Measurements from ENCODE around the gene PRKCB.
"Not testable (repeated sequence)": the region's sequence is repeated elsewhere in the genome, so short reads cannot be mapped to it uniquely, and the experiment has no call there.

PRKCB gene

DNA sequence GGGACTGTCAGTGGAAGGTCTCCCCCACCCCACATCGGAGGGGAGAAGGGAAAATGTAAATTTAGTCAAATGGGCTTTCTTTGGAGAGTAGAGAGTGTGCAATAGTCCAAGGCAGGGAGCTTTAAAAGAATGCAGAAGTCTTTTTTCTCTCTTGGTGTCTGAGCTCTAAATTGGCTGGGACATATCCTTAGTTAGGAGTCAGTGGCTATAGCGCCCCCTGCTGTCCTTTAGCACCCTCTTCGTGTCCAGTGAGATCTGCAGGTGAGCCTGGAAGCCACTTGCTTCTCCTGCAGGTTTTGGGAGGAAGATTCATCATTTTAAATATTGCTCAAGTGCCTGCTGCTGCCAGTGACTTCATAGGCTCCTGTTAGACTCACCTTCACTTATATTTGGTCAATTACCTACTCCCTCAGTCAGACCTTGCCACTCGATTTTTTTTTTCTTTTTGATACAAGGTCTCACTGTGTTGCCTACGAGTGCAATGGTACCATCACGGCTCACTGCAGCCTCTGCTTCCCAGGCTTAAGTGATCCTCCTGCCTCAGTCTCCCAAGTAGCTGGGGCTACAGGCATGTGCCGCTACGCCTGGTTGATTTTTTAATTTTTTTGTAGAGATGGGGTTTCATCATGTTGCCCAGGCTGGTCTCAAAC, 174.8 kb downstream of the PRKCB start:
- peak; percentile 82 for DNase-seq

DNA sequence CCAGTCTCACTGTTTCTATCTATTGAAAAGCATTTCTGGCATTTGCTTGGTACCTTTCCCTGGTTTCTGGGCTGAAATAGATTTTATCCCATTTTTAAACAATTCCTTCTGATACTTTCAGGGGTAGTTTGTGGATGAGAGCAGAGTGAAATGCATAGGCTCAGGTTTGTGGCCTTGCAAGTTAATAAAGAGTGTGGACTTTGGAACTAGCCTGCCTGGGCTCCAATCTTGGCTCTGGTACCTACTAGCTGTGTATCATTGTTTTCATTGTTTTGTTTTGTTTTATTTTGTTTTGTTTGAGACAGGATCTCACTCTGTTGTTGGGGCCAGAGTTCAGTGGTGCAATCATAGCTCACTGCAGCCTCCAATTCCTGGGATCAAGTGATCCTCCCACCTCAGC, 175.5 kb downstream of the PRKCB start:
- DNase-seq: no peak

DNA sequence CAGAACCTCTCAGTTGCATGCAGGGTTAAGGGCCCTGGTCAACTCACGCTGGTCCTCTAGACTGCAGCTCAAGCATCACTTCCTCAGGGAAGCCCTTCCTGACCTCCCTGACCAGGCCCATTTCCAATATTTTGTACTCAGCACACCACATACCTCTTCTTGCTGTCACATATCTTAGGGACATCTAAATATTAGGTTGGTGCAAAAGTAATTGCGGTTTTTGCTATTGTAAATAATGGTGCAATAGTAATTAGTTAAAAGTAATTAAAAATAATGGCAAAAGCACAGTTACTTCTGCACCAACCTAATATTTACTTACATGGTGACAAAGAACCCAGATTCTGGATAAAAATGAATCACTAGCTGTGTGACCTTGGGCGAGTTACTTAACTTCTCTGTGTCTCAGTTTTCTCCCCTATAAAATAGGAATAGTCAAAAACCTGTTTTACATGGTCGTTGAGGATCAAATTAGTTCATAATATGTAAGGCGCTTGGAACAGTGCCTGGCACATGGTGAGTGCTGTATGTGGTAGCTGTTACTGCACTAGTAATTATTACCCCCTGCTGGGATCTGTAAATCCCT, 177.4 kb downstream of the PRKCB start:
- DNase-seq: no peak

DNA sequence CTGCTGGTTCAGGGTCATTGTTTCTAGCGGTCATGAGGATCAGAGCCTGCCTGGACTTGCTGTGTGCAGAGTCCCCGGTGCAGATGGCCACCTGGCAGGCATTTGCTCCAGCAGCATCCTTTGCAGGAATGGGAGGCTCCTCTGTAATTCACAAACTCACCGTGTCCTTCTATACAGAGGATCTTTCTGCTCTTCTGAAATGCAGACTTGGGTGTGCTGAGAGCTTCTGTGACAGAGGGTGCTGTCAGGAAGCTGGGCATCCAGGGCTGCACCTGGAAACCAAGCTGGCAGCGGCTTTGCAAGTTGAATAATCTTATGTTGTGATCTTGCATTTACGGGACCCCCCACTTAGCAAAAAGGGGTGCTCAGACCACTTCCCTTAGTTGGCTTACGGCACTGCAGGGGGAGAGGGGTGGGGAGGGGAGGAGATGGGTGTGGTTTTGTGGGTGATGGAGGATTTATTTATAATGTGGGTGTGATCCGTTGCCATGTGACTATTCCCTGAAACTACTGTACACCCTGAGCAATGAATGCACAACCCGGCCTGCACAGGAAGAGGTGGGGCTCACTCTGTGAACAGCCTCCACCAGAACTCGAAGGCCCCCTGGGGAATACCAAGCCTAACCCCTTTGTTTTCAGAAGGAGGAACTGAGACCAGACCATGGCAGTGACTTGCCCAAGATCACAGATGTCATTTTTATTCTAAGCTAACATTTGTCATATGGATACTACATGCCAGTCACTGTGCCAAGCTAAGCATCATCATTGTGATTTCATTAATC, 178.3 kb downstream of the PRKCB start:
- DNase-seq: peak; percentile 39

DNA sequence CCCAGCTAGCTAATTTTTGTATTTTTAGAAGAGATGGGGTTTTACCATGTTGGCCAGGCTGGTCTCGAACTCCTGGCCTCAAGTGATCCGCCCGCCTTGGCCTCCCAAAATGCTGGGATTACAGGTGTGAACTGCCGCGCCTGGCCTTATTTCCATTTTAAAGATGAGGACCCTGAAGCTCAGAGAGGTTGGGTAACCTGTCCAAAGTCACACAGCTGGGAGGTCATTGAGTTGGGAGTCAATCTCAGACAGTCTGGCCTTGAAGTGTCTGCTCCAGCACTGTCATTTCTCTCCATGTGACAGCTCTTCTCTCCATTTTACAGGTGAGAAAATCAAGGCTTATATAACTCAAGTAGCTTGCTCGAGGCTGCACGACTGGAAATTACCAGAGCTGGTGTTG, 179.2 kb downstream of the PRKCB start:
- DNase-seq: not testable (repeated sequence)

DNA sequence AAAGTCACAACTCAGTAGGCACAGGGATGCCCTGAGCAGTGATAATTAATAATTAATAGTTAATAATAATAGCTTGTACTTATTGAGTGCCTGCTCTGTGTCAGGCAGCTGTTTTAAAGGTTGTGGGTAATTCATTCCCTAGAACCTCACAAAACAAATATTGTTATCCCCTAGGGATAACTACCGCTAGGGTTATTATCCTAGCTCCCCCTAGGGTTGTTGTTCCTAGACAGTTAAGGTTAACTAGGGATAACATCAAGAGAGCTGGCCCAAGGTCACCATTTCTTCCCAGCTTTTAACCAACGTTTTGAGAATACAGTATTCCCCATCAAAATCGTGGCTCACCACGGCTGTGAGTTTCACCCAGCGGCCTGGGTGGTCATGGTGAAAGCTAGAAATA, 180.1 kb downstream of the PRKCB start:
- no peak for DNase-seq

DNA sequence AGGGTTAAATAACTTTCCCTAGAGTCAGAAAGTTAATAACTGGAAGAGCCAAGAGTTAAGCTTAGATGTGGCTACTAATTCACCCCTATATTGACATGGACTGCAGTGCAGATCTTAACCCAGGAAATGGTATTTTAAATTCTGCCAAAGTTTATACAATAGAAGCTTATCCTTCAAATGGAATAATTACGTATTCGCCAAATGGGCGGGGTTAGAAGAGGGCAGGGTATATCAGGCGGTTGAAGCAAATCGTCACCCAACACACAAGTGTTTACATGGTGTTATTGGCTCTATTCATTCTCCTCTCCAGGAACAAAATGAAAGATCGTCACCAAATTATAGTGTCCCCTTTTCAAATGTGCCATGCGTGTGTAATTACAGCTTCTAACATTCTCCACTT, 182.7 kb downstream of the PRKCB start:
- no peak for DNase-seq

DNA sequence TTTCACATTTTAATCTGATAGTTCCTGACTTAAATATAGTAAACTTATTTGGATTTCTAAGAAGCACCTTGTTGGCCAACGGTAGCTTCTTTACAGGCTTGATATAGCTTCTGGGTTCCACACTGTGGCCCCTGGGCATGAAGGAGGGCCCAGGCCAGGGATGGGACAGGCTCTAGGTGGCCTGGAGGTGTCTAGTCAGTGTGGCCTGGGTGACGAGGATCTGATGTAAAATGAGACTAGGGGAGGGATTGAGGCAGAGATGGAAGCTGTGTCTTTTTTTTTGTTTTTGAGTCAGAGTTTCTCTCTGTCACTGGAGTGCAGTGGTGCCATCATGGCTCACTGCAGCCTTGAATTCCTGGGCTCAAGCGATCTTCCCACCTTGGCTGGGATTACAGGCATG, 187.0 kb downstream of the PRKCB start:
- DNase-seq: no peak

DNA sequence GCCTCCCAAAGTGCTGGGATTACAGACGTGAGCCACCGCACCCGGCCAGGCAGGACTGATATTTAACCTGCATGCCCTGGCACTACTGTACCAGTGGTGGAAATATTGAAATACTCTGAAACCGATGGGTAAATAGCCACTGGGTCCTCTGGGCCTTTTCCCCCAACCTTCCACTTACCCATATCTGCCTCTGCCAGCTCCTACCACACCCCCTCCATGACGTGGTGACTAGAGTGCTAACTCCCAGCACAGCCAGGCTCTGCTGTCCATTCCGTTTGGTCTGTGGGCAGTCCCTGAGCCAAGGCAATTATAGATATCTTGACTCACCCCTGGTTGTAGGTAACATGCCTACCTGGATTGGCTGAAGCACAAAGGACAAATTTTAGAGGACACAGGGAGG, 187.8 kb downstream of the PRKCB start:
- no peak for DNase-seq

DNA sequence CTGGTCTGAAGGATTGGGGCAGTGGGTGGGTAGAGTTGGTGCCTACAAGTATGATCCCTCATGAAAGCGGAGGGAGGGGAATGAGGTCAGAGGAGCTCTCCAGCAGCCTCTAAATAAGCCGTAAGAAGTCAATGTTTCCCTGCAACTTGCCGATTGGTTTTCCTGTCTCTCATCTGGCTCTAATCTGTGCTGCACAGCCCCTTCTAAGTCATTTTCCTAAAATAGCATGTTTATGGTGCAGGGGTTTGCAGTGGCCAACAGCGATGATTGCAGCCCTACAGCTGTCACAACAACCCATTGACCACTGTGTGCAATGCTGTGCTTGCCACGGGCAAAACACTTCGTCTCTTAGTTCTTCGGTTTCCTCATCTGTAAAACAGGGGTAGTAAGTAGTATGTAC, 189.2 kb downstream of the PRKCB start:
- DNase-seq: no peak

DNA sequence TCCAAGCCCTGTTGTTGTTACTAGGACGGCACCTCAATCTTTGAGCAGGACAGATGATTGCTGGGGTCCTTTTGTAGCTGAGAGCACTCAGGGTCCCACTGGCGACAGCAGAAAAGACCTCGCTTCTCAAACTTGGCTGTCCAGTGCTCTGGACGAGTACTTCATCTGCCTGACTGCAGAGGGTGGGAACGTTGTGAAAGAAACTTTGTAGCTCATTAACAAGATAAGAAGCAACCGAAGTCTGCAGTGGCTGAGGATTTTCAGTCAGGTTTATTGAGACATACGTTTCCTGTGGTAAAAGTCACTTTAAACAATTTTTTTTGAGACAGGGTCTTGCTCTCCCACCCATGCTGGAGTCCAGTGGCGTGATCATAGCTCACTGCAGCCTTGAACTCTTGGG, 191.7 kb downstream of the PRKCB start:
- DNase-seq: no peak

DNA sequence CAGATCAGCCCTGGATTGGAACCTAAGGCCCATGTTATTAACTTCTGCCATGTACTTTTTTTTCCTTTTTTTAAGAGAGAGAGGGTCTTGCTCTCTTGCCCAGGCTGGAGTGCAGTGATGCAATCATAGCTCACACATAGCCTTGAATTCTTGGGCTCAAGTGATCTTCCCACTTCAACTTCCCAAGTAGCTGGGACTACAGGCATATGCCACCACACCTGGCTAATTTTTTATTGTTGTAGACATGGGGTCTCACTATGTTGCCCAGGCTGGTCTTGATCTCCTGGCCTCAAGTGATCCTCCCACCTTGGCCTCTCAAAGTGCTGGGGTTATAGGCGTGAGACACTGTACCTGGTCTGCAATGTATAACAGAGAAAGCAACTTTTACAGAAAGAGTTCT, 194.1 kb downstream of the PRKCB start:
- DNase-seq: not testable (repeated sequence)

DNA sequence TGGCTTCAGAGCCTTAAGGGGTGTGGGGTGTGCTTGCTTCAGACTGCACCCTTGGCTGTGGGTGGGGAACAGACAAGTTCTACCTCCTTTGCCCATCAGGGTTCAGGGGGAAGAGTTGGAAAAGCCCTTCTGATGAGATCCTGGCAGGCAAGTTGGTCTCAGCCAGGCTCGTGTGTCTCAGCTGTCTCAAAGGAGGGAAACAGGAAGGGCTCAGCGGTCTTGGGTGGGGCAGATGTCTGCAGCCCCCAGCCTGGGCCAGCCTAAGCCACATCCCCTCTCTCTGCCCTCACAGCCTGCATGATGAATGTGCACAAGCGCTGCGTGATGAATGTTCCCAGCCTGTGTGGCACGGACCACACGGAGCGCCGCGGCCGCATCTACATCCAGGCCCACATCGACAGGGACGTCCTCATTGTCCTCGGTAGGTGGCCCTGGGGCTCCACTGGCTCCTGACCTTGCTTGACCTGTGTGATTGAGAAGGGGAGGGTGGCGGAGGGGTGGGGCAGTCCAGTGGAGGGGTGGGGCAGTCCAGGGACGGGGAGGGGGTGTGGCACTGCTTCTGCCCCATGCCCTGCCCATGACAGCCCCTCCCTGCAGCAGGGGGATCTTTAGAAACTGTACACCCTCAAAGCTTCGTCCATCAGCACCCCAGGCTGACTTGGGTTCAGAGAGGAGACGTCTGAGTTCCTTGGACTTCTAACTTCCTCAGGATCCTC, 199.5 kb downstream of the PRKCB start:
- DNase-seq: peak; percentile 28

DNA sequence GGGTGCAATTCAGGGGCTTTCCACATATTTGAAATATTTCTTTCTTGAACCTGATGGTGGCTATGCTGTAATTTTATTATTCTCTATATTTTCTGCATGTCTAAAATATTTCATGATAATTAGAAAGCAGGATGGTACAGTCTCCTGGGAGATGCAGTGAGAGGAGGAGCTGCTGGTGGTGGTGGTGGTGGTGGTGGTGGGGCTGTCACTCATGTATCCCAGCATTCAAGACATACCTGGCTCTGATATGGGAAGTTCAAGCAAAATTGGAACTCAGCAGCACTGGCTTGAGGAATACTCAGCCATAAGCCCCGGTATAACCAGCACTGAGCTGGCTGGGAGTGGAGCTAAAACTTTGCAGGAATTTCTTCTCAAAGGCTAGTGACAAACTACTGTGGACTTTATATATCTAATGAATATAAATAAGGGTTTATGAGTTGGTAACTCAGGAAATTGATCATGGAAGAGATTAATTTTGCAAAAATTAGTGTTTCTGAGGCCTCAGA, 200.3 kb downstream of the PRKCB start:
- no peak for DNase-seq

DNA sequence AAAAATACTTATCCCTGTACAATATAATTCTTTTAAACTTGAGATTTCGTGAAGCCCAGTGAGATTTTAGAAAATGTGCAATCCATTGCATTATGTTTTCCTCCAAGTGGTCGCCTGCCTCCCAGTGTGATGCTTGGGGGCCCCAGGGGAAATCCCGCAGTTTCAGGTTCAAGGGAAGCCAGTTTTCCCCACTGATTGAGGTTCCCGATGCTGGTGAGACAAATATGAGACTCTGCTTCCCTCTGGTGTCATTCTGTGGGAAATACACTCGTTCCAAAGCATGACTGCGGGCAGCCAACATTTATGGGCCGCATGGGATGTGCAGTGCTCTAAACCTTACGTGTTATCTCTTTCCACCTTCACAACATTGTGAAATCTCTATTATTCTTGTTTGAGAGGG, 200.8 kb downstream of the PRKCB start:
- peak; percentile 35 for DNase-seq

DNA sequence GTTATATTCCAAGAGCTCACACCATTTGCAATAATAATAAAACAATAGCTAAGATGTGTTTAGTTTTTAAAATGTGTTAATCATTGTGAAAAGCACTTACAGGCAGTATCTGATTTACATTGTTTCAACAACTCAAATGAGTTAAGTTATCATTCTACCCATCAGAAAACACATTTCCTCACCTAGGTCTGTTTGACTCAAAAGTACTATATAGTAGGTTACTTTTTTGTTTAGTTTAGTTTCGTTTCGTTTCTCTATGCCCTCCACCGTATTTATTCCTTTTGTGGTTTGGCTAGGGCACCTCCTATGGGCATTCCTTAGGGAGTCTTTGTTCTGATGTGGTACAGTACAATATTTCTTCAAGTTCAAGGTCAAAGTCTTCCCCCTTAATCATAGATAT, 201.6 kb downstream of the PRKCB start:
- DNase-seq: no peak

DNA sequence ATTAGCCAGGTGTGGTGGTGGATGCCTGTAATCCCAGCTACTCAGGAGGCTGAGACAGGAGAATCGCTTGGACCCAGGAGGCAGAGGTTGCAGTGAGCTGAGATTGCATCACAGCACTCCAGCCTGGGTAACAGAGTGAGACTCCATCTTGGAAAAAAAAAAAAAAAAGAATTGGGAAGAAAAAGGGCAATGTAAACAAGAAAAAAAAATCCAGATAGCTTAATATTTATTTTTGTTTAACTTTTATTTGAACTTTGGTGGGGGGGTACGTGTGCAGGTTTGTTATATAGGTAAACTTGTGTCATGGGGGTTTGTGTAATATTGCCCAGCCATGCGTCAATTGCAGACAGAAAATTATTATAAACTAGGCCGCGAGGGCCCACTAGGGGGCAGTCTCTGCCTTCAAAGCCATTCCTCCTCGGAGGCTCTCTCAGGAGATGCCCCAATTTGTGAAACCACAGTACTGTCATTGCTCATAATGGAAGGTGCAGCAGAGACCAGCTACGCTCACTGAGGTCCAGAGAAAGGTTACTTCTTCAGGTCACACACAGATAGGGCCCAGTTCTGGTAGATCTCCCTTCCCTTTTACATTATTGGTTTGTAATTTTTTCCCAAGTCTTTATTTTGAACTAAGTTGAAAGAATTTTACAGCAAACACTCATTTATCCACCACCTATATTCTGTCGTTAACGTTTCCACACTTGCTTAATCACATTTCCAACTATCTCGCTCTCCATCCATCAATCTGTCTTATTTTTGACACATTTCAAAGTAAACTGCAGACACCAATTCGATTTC, 206.2 kb downstream of the PRKCB start:
- DNase-seq: peak; percentile 82

DNA sequence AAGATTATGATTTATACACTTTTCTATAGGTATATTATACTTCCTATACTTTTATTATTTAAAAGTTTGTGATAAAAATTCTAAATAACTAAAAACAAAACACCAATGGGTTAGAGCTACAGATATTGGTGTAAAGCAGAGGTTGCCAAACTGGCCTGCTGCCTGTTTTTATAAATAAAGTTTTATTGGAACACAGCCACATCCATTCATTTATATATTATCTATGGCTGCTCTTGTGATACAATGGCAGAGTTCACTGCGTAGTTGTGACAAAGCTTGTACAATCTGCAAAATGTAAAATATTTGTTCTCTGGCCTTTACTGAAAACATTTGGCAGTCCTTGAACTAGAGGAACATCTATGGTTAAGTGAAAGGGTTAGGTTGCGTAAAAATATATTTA, 208.7 kb downstream of the PRKCB start:
- no peak for DNase-seq

DNA sequence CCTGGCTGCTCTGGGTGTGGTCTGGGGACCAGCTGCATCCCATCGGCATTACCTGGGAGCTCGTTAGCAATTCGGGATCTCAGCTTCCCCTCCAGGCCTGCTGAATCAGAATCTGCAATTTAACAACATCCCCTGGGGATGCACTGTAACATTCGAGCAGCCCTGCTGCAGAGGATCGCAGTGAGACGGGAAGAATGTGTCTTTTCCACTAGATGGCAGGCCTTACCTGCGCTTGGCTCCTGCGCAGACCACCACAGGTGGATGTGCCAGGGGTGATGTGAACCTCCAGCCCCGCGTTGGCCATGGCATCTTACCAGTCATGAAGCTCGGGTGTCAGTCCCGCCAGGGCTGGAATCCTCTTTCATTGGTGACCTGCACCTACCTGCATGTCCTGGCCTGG, 209.9 kb downstream of the PRKCB start:
- DNase-seq: no peak

DNA sequence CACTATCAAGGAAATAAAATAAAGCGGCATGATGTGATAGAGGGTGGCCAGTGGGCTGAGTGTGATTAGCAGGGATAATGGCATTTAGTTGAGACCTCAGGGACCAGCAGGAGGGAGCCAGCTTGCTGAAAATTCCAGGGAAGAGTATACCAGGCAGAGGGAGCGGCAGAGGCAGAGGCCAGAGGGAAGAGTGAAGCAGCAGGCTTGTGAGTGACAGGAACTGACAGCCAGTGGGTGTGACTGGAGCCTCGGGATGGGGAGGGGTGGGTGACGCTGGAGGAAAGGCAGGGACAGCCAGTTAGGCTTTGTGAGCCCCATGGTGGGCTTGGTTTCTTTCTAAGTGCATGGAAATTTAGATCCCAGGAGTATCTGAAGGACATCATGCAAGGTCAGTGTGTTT, 210.7 kb downstream of the PRKCB start:
- no peak for DNase-seq

DNA sequence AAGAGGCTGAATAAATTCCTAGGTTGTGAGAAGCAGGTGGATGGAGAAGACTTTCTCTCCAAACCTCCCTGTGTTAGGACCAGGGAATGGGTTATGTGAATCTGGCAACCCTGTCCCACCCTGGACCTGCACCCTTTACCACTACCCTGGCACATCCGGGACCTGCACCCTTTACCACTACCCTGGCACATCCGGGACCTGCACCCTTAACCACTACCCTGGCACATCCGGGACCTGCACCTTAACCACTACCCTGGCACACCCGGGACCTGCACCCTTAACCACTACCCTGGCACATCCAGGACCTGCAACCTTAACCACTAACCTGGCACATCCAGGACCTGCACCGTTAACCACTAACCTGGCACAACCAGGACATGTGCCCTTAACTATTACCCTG, 213.3 kb downstream of the PRKCB start:
- DNase-seq: no peak

DNA sequence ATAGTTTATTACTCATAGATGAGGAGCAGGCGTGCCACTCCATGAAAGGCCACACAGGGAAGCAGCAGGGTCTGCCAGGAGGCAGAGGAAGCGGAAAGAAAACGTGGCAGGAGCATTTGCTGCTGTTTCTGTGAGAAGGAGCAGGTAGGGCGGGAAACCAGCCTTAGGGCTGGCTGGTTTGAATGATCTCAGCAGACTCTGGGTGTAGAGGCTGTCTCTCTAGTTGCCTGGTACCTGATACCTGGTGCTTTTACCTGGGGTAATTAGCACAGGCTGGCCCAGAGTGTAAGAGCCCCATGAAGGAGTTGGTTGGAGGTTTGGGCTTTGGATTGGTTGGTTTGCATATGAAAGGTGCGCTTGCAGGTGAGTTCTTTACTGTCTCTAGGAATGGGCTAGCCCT, 215.3 kb downstream of the PRKCB start:
- DNase-seq: no peak

Data from activated CD8-positive, alpha-beta memory T cell treated with anti-CD3 and anti-CD28 coated beads, Interleukin-2, amount 50 U/mL, for 4 hours (primary cell).